Mesenchymal stem cell (in vitro differentiated cells and primary cell): ENCODE results near the gene LRRC4B.
"Not testable (repeated sequence)": the region's sequence is repeated elsewhere in the genome, so short reads cannot be mapped to it uniquely, and the experiment has no call there.

Experiments
- DNase-seq: peaks from one replicate; pipeline ENCODE4 v3.0.0-alpha.2; 2013
- H2AFZ ChIP-seq: one replicate; pipeline ENCODE4 v1.6.1; 2013; ENCODE audit warnings: low read depth, mild to moderate bottlenecking, control low read depth, inconsistent platforms, low read length, moderate library complexity
- H2AK5ac ChIP-seq: 2 replicates; pipeline ENCODE4 v1.6.1; 2013; ENCODE audit warnings: low read length, moderate library complexity, mild to moderate bottlenecking, inconsistent platforms; ENCODE audit not compliant: severe bottlenecking
- H2BK120ac ChIP-seq: one replicate; pipeline ENCODE4 v1.6.1; 2013; ENCODE audit warnings: low read depth, mild to moderate bottlenecking, inconsistent platforms, low read length, moderate library complexity
- H2BK12ac ChIP-seq, 2 experiments: one replicate each; pipeline ENCODE4 v1.6.1; 2013; ENCODE audit warnings: inconsistent platforms in 2 of 2, low read length in 2 of 2, mild to moderate bottlenecking in 2 of 2, moderate library complexity in 2 of 2, control low read depth in 1 of 2
- H2BK15ac ChIP-seq: one replicate; pipeline ENCODE4 v1.6.1; 2013; ENCODE audit warnings: mild to moderate bottlenecking, low read depth, inconsistent platforms; ENCODE audit not compliant: poor library complexity, severe bottlenecking
- H2BK5ac ChIP-seq: 2 replicates; pipeline ENCODE4 v1.6.1; 2013; ENCODE audit warnings: low read depth, mild to moderate bottlenecking, low read length, control low read depth, inconsistent platforms; ENCODE audit not compliant: poor library complexity, severe bottlenecking
- H3K14ac ChIP-seq, 2 experiments: one replicate each; pipeline ENCODE4 v1.6.1; 2013; ENCODE audit warnings: inconsistent platforms in 2 of 2, low read length in 2 of 2, control low read depth in 1 of 2, mild to moderate bottlenecking in 1 of 2, moderate library complexity in 1 of 2
- H3K18ac ChIP-seq, 2 experiments: one replicate each; pipeline ENCODE4 v1.6.1; 2013; ENCODE audit warnings: inconsistent platforms in 2 of 2, low read length in 2 of 2, control low read depth in 1 of 2, low read depth in 1 of 2, mild to moderate bottlenecking in 1 of 2
- H3K23ac ChIP-seq, 2 experiments: one replicate each; pipeline ENCODE4 v1.6.1; 2013; ENCODE audit warnings: inconsistent platforms in 2 of 2, low read length in 2 of 2, mild to moderate bottlenecking in 2 of 2, moderate library complexity in 2 of 2, control low read depth in 1 of 2
- H3K27ac ChIP-seq: 2 replicates; pipeline ENCODE4 v1.5.1; 2013; ENCODE audit warnings: mild to moderate bottlenecking, moderate library complexity, low read length, control low read depth, inconsistent platforms; ENCODE audit not compliant: poor library complexity, severe bottlenecking
- H3K27me3 ChIP-seq, 2 experiments: 2 replicates each; pipeline versions ENCODE4 v1.6.1 to v1.7.0; 2013; ENCODE audit warnings: low read length in 2 of 2, mild to moderate bottlenecking in 2 of 2, moderate library complexity in 2 of 2, control low read depth in 1 of 2, inconsistent platforms in 1 of 2; ENCODE audit not compliant: control insufficient read depth in 1 of 2, insufficient read depth in 1 of 2
- H3K36me3 ChIP-seq, 2 experiments: 2 replicates each; pipeline versions ENCODE4 v1.6.1 to v1.7.0; 2013; ENCODE audit warnings: low read length in 2 of 2, control low read depth in 1 of 2, inconsistent platforms in 1 of 2, low read depth in 1 of 2, mild to moderate bottlenecking in 1 of 2; ENCODE audit not compliant: insufficient read depth in 2 of 2, control insufficient read depth in 1 of 2
- H3K4ac ChIP-seq, 2 experiments: one replicate each; pipeline ENCODE4 v1.6.1; 2013; ENCODE audit warnings: inconsistent platforms in 2 of 2, low read length in 2 of 2, mild to moderate bottlenecking in 2 of 2, moderate library complexity in 2 of 2, control low read depth in 1 of 2, low read depth in 1 of 2
- H3K4me1 ChIP-seq: 2 replicates; pipeline ENCODE4 v1.6.1; 2013; ENCODE audit warnings: low read depth, low read length, control low read depth; ENCODE audit not compliant: control insufficient read depth, insufficient read depth
- H3K4me2 ChIP-seq: 2 replicates; pipeline ENCODE4 v1.6.1; 2013; ENCODE audit warnings: low read length, mild to moderate bottlenecking, inconsistent platforms; ENCODE audit not compliant: poor library complexity, severe bottlenecking
- H3K4me3 ChIP-seq, 2 experiments: 2 replicates each; pipeline versions ENCODE4 v1.5.1 to v1.7.0; 2013; ENCODE audit warnings: low read length in 2 of 2, mild to moderate bottlenecking in 2 of 2, control low read depth in 1 of 2, low read depth in 1 of 2; ENCODE audit not compliant: insufficient read depth in 1 of 2
- H3K79me1 ChIP-seq: replicated peaks from 2 replicates; pipeline ENCODE4 v1.6.1; 2013; ENCODE audit warnings: mild to moderate bottlenecking, control low read depth, low read length, inconsistent platforms; ENCODE audit not compliant: poor library complexity, severe bottlenecking
- H3K9ac ChIP-seq: 2 replicates; pipeline ENCODE4 v1.7.0; 2013; ENCODE audit warnings: mild to moderate bottlenecking, low read length, moderate library complexity
- H3K9me3 ChIP-seq: 2 replicates; pipeline ENCODE4 v1.7.0; 2013; ENCODE audit warnings: mild to moderate bottlenecking, low read length; ENCODE audit not compliant: control insufficient read depth
- H4K8ac ChIP-seq: one replicate; pipeline ENCODE4 v1.6.1; 2013; ENCODE audit warnings: inconsistent platforms, mild to moderate bottlenecking, low read length, moderate library complexity
- H4K91ac ChIP-seq: one replicate; pipeline ENCODE4 v1.6.1; 2013; ENCODE audit warnings: mild to moderate bottlenecking, low read length, inconsistent platforms
- WGBS: methylation state at CpG from one replicate; pipeline ENCODE4 v1.1.7; 2013; ENCODE audit warnings: mixed read lengths; 5-methylcytosine and 5-hydroxymethylcytosine counted together

LRRC4B gene

DNA sequence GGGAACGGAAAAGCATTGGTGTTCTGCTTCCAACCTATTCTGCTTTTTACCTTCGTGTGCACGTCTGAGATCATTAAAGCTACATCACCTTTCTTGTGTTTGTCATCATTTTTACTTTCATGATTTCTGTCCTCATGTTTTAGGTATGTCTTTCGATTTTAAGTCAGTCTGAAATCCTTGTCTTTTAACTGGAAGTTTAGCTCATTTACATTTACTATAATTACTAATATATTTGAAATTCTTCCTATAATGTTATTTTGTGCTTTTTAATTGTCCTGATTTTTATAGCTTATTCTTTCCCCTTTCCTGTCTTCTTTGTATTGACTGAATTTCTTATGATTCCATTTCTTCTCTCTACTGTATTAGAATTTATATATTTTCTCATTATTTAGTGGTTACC lies 35.3 kb downstream of the LRRC4B start:
- no peak overlapping the region for H2BK120ac ChIP-seq
- H4K91ac ChIP-seq, result no peak overlapping the region
- no peak overlapping the region for H3K4me2 ChIP-seq
- no peak overlapping the region for H2AFZ ChIP-seq
- H2BK12ac ChIP-seq, result no peak overlapping the region
- H3K4ac ChIP-seq, result no peak overlapping the region
- no peak overlapping the region for H2BK15ac ChIP-seq
- H3K79me1 ChIP-seq, result no peaks in the 10 kb centered on the region
- WGBS, result 62% methylated on average over 3 of the region's 4 CpGs
- no peak overlapping the region for H3K9ac ChIP-seq
- no peaks in the 10 kb centered on the region for H3K27me3 ChIP-seq
- H3K4me1 ChIP-seq, result no peaks in the 10 kb centered on the region
- no peak overlapping the region for H4K8ac ChIP-seq
- H3K18ac ChIP-seq, result no peak overlapping the region
- H3K9me3 ChIP-seq, result peaks cover 28% of the 10 kb centered on the region
- no peak overlapping the region for H2BK5ac ChIP-seq
- H3K23ac ChIP-seq, result no peak overlapping the region
- H3K27ac ChIP-seq, result no peak overlapping the region
- H2AK5ac ChIP-seq, result no peak overlapping the region
- no peak for DNase-seq
- no peak overlapping the region for H3K14ac ChIP-seq
- H3K36me3 ChIP-seq, result no peaks in the 10 kb centered on the region
- no peak overlapping the region for H3K4me3 ChIP-seq

DNA sequence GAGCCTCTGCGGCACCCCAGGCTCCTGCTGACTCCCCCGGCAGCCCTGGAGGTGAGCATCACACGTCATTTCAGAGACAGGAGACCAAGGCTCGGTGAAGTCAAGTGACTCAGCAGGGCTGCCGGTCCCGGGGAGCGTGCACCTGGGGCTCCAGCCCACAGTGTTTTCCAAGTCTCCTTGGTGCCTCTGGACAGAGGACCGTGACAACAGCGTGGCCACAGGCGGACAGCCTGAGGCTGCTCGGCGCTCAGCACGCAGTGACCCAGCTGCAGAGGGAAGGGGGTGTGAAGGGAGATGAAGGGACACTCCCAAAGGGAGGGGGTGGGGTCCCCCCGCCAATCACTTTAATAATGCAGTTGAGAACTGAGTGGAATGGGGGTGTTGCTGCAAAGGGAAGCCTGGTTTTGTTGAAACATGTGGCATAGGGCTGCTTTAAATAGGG lies 37.0 kb downstream of the LRRC4B start:
- Histone ChIP-seq H3K27me3 (no peaks in the 10 kb centered on the region), H4K8ac (no peak overlapping the region), H3K23ac (no peak overlapping the region), H3K18ac (no peak overlapping the region), H2BK15ac (no peak overlapping the region), H2AK5ac (no peak overlapping the region), H2AFZ (no peak overlapping the region), H3K9me3 (peaks cover 28% of the 10 kb centered on the region), H4K91ac (no peak overlapping the region), H3K27ac (no peak overlapping the region), H3K9ac (no peak overlapping the region), H2BK120ac (no peak overlapping the region), H3K79me1 (no peaks in the 10 kb centered on the region), H3K4me1 (no peaks in the 10 kb centered on the region), H3K36me3 (no peaks in the 10 kb centered on the region), H2BK5ac (no peak overlapping the region), H3K4ac (no peak overlapping the region), H2BK12ac (no peak overlapping the region), H3K4me3 (no peak overlapping the region), H3K4me2 (no peak overlapping the region), H3K14ac (no peak overlapping the region)
- WGBS, result 86% methylated on average over 14 of the region's 14 CpGs
- DNase-seq, result no peak

DNA sequence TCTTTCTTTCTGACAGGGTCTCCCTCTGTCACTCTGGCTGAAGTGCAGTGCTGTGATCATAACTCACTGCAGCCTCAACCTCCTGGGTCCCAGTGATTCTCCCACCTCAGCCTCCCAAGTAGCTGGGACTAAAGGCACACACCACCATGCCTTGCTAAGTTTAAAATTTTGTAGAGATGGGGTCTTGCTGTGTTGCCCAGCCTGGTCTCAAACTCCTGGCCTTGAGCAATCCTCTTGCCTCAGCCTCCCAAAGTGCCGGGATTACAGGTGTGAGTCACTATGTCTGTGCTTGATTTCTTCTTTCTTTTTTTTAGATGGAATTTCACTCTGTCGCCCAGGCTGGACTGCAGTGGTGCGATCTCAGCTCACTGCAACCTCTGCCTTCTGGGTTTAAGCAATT lies 40.2 kb downstream of the LRRC4B start:
- not testable (repeated sequence) for H3K27ac ChIP-seq

DNA sequence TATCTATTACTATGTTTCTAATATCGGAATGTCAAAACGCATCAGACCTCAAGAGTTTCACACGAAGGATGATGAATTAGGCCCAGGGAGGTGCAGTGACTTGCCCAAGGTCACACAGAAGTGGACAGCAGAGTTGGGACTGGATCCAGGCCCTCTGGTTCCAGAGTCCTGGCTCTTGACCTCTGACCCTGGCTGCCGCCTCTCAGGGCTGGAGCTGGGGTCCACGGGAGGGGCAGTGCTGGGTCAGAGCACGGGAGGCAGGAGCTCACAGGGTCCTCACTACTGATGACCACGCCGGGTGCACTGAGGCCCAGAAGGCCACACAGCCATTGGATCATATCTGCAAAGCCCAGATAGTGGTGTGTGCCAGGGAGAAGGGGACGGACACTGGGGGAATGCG lies 45.4 kb downstream of the LRRC4B start:
- no peak overlapping the region for H4K8ac ChIP-seq
- H2BK120ac ChIP-seq, result no peak overlapping the region
- peaks cover 3% of the 10 kb centered on the region for H3K4me1 ChIP-seq
- no peak overlapping the region for H3K27ac ChIP-seq
- no peak overlapping the region for H3K9ac ChIP-seq
- H2AK5ac ChIP-seq, result no peak overlapping the region
- WGBS, result 78% methylated on average over 10 of the region's 10 CpGs
- no peak overlapping the region for H2BK15ac ChIP-seq
- no peak overlapping the region for H4K91ac ChIP-seq
- H3K36me3 ChIP-seq, result no peaks in the 10 kb centered on the region
- H3K23ac ChIP-seq, result no peak overlapping the region
- no peak overlapping the region for H3K4ac ChIP-seq
- H2BK12ac ChIP-seq, result no peak overlapping the region
- no peaks in the 10 kb centered on the region for H3K9me3 ChIP-seq
- H2AFZ ChIP-seq, result no peak overlapping the region
- H3K79me1 ChIP-seq, result no peaks in the 10 kb centered on the region
- no peak overlapping the region for H2BK5ac ChIP-seq
- H3K4me2 ChIP-seq, result no peak overlapping the region
- no peaks in the 10 kb centered on the region for H3K27me3 ChIP-seq
- no peak overlapping the region for H3K14ac ChIP-seq
- no peak overlapping the region for H3K18ac ChIP-seq
- DNase-seq, result no peak
- H3K4me3 ChIP-seq, result no peak overlapping the region

More for the DNA sequence above, 40.2 kb downstream of the LRRC4B start:
- H3K9me3 ChIP-seq, result peaks cover 19% of the 10 kb centered on the region
- H2BK15ac ChIP-seq, H3K27me3 ChIP-seq, H4K8ac ChIP-seq, H3K23ac ChIP-seq, H2AK5ac ChIP-seq, H3K4me2 ChIP-seq, H3K4me1 ChIP-seq, H3K14ac ChIP-seq, H3K4ac ChIP-seq, H2BK12ac ChIP-seq, H3K36me3 ChIP-seq, H2BK120ac ChIP-seq, DNase-seq, H3K4me3 ChIP-seq, H3K79me1 ChIP-seq, H4K91ac ChIP-seq, H3K9ac ChIP-seq, H2BK5ac ChIP-seq, H2AFZ ChIP-seq, H3K18ac ChIP-seq: not testable (repeated sequence)
- WGBS, result 84% methylated on average over 3 of the region's 3 CpGs
